GM06990 (cell line): ENCODE data around the gene STK35.

Source experiments
- DNase-seq: peaks from one replicate; pipeline ENCODE4 v3.0.0-alpha.2; 2011; ENCODE audit not compliant: insufficient read length; ENCODE audit errors: extremely low read depth
- H3K27me3 ChIP-seq: replicated peaks from 2 replicates; pipeline ENCODE4 v1.6.0; 2011; ENCODE audit warnings: low read length; ENCODE audit not compliant: control insufficient read depth, insufficient read depth
- H3K36me3 ChIP-seq: 2 replicates; pipeline ENCODE4 v1.5.1; 2011; ENCODE audit warnings: low read length; ENCODE audit not compliant: control insufficient read depth, insufficient read depth
- H3K4me3 ChIP-seq: replicated peaks from 2 replicates; pipeline ENCODE4 v1.5.1; 2011; ENCODE audit warnings: low read depth, mild to moderate bottlenecking, control low read depth, low read length
- TF ChIP-seq, protein P1 (sequence below): IDR thresholded peaks from 2 replicates; pipeline ENCODE4 v1.5.1; 2011; ENCODE audit warnings: low read length, control low read depth, mild to moderate bottlenecking, inconsistent platforms; ENCODE audit not compliant: insufficient read depth, poor library complexity, severe bottlenecking

Gene STK35

GRCh38 chr20:2136275-2136674, 34.6 kb downstream of the STK35 start:
- Histone ChIP-seq H3K4me3 (no peak overlapping the region), H3K27me3 (no peaks in the 10 kb centered on the region), H3K36me3 (no peaks in the 10 kb centered on the region; the same call in none of the 2 replicates)
- TF ChIP-seq, protein P1, sequence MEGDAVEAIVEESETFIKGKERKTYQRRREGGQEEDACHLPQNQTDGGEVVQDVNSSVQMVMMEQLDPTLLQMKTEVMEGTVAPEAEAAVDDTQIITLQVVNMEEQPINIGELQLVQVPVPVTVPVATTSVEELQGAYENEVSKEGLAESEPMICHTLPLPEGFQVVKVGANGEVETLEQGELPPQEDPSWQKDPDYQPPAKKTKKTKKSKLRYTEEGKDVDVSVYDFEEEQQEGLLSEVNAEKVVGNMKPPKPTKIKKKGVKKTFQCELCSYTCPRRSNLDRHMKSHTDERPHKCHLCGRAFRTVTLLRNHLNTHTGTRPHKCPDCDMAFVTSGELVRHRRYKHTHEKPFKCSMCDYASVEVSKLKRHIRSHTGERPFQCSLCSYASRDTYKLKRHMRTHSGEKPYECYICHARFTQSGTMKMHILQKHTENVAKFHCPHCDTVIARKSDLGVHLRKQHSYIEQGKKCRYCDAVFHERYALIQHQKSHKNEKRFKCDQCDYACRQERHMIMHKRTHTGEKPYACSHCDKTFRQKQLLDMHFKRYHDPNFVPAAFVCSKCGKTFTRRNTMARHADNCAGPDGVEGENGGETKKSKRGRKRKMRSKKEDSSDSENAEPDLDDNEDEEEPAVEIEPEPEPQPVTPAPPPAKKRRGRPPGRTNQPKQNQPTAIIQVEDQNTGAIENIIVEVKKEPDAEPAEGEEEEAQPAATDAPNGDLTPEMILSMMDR = no peak
- DNase-seq = no peak

GRCh38 chr20:2137552-2138201, 36.0 kb downstream of the STK35 start:
- no peaks in the 10 kb centered on the region; the same call in none of the 2 replicates for H3K36me3 ChIP-seq
- no peaks in the 10 kb centered on the region for H3K27me3 ChIP-seq
- DNase-seq = no peak
- H3K4me3 ChIP-seq = no peak overlapping the region
- TF ChIP-seq, protein P1 = no peak

GRCh38 chr20:2138396-2138795, 36.8 kb downstream of the STK35 start:
- no peak for DNase-seq
- TF ChIP-seq, protein P1 = no peak
- peaks cover 2% of the 10 kb centered on the region for H3K36me3 ChIP-seq
- no peaks in the 10 kb centered on the region for H3K27me3 ChIP-seq
- no peak overlapping the region for H3K4me3 ChIP-seq

DNA sequence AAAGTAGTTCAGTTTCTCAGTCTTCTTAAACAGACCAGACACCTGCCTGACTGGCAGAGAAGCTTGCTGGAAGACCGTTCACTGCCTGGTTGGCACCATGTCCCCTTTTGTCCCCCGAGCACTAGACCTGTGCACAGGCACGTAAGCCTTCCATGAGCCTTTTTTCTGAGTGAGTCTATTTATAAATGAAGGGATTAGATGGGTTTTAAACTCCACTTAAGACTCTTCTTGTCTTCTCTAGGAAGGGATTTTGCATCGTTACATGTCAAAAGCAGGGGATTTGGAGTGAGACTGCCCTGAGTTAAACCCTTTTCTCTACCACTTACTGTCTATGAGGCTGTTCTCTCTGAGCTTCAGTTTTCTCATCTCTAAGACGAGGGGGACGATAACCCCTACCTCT, 37.6 kb downstream of the STK35 start:
- H3K36me3 ChIP-seq = peaks cover 2% of the 10 kb centered on the region
- TF ChIP-seq, protein P1 = no peak

DNA sequence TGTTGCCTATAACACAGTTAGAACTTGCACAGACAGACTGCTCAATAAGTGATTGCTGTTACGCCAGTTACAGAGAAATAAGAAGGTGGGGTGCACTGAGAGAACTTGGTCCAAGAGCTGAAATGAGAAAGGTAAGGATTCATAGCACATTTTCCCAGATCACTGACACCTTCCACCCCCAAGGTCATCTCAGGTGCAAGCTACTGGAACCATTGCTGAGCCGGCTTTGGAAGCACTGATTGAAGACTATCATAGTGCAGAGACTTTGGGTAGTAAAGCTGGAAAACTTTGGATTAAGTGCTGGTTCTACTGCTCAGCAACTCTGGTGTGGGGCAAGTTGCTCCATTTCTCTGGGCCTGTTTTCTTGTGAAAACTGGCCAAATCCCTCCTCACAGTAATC, 38.1 kb downstream of the STK35 start:
- TF ChIP-seq, protein P1 = no peak
- Histone ChIP-seq H3K27me3 (no peaks in the 10 kb centered on the region), H3K4me3 (no peak overlapping the region), H3K36me3 (peaks cover 5% of the 10 kb centered on the region)
- no peak for DNase-seq

More for the DNA sequence above, 37.6 kb downstream of the STK35 start:
- Histone ChIP-seq H3K4me3 (no peak overlapping the region), H3K27me3 (no peaks in the 10 kb centered on the region)
- DNase-seq = no peak

GRCh38 chr20:2140561-2140960, 38.9 kb downstream of the STK35 start:
- no peak overlapping the region for H3K4me3 ChIP-seq
- no peaks in the 10 kb centered on the region for H3K27me3 ChIP-seq
- H3K36me3 ChIP-seq = peaks cover 9% of the 10 kb centered on the region
- no peak for DNase-seq
- TF ChIP-seq, protein P1 = no peak
